Activated T-cell treated with anti-CD3 and anti-CD28 coated beads, Interleukin-2, amount 50 U/mL, for 1 hour (primary cell): ENCODE measurements around the gene SLCO4C1.

Source experiments
- DNase-seq: peaks from one replicate; pipeline ENCODE4 v3.0.0-alpha.2; 2020

SLCO4C1 gene

GRCh38 chr5:102262688-102263087 lies 33.4 kb downstream of the SLCO4C1 start:
- DNase-seq, result no peak

- no peak for DNase-seq
Observed at GRCh38 chr5:102249381-102249780, 46.7 kb downstream of the SLCO4C1 start.

GRCh38 chr5:102243213-102243612 lies 52.9 kb downstream of the SLCO4C1 start:
- DNase-seq, result no peak

GRCh38 chr5:102241809-102242421 lies 54.2 kb downstream of the SLCO4C1 start:
- DNase-seq, result no peak

GRCh38 chr5:102231693-102232619 lies 64.1 kb downstream of the SLCO4C1 start:
- no peak for DNase-seq

GRCh38 chr5:102229685-102230084 lies 66.4 kb downstream of the SLCO4C1 start:
- DNase-seq, result no peak

GRCh38 chr5:102226321-102226720 lies 69.8 kb downstream of the SLCO4C1 start:
- DNase-seq, result no peak

- no peak for DNase-seq
Observed at GRCh38 chr5:102223542-102224477, 72.3 kb downstream of the SLCO4C1 start.

- DNase-seq, result no peak
Observed at GRCh38 chr5:102222772-102223171, 73.3 kb downstream of the SLCO4C1 start.

GRCh38 chr5:102221949-102222348 lies 74.1 kb downstream of the SLCO4C1 start:
- DNase-seq, result no peak

- no peak for DNase-seq
Observed at GRCh38 chr5:102218159-102218558, 77.9 kb downstream of the SLCO4C1 start.

- no peak for DNase-seq
Observed at GRCh38 chr5:102216678-102217077, 79.4 kb downstream of the SLCO4C1 start.

GRCh38 chr5:102211165-102211564 lies 84.9 kb downstream of the SLCO4C1 start:
- no peak for DNase-seq

- DNase-seq, result no peak
Observed at GRCh38 chr5:102200861-102201260, 95.2 kb downstream of the SLCO4C1 start.

GRCh38 chr5:102196481-102196880 lies 99.6 kb downstream of the SLCO4C1 start:
- DNase-seq, result no peak
